Thymus (tissue), 11 donors: ENCODE data around the gene MGST2. TPM values are rescaled to one million over a fixed set of nuclear protein-coding genes. Genes with fewer than 3 reads are reported as not detected.

Experiments used
- DNase-seq, 9 donors: peaks; one replicate each; pipeline ENCODE4 v3.0.0-alpha.2; 2013; ENCODE audit warnings: low spot score in 9 of 9, low read depth in 6 of 9, missing footprints in 1 of 9
- H3K27ac ChIP-seq, 2 donors: one replicate each; pipeline ENCODE4 v1.5.1; 2013; ENCODE audit warnings: control low read depth in 1 of 2, low read depth in 1 of 2, low read length in 1 of 2, mild to moderate bottlenecking in 1 of 2, moderate library complexity in 1 of 2
- H3K27me3 ChIP-seq, 2 donors: one replicate each; pipeline ENCODE4 v1.5.1; 2013; ENCODE audit warnings: low read length in 1 of 2; ENCODE audit not compliant: control insufficient read depth in 2 of 2, insufficient read depth in 1 of 2
- H3K36me3 ChIP-seq, 2 donors: one replicate each; pipeline ENCODE4 v1.5.1; 2013; ENCODE audit warnings: low read length in 1 of 2, mild to moderate bottlenecking in 1 of 2, moderate library complexity in 1 of 2; ENCODE audit not compliant: control insufficient read depth in 2 of 2, insufficient read depth in 2 of 2
- H3K4me1 ChIP-seq, 2 donors: one replicate each; pipeline ENCODE4 v1.5.1; 2013; ENCODE audit warnings: low read length in 2 of 2; ENCODE audit not compliant: control insufficient read depth in 2 of 2, insufficient read depth in 2 of 2
- H3K4me3 ChIP-seq, 2 donors: one replicate each; pipeline ENCODE4 v1.5.1; 2013; ENCODE audit warnings: low read length in 2 of 2, control low read depth in 1 of 2, mild to moderate bottlenecking in 1 of 2
- H3K9me3 ChIP-seq, 2 donors: one replicate each; pipeline ENCODE4 v1.5.1; 2013; ENCODE audit warnings: low read length in 1 of 2, mild to moderate bottlenecking in 1 of 2; ENCODE audit not compliant: control insufficient read depth in 2 of 2, insufficient read depth in 1 of 2
- WGBS: extraction: QIAGEN DNeasy Blood & Tissue Kit; methylation state at CpG from one replicate; pipeline ENCODE4 v1.1.7; 2013; 5-methylcytosine and 5-hydroxymethylcytosine counted together
- polyA plus RNA-seq: library from polyadenylated mRNA; stranded (reverse); fragments of 200-250 nt; gene quantifications from one replicate; pipeline ENCODE4 v1.2.3, GENCODE V29; 2013
- total RNA-seq: library from RNA; stranded (reverse); fragments of 120-200 nt; gene quantifications from one replicate; pipeline ENCODE4 v1.2.4, GENCODE V29; 2013
- donor health status: healthy.

Gene MGST2
- total and polyA plus RNA-seq, 2 donors = 38.4 to 88.2 TPM

DNA sequence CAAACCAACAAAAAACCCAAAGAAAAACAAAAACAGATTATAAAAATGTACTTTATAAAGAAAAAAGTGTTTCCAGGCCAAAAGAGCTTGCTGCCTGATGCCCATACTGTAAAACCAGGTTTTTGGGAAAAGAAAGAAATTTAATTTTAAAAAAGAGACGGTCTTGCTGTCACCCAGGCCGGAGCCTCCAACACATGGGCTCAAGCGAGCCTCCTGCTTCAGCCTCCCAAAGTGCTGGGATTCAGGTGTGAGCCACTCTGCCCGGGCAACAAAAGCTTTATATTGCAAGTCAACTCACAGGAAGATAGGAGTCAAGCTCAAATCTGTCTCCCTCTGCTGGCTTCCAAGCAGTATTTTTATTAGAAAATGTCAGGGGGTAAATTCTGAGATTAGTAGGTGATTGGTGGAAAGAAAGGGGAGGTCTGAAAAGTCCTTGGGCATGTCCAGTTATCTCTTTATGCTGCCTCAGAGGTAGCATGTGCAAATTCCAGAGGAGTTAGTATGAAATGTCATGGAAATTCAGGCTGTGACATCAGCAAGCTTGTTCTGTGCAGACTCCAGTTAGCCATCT lies 39.4 kb downstream of the MGST2 start:
- DNase-seq = no peak
- H3K27ac ChIP-seq = no peak overlapping the region
- no peaks in the 10 kb centered on the region for H3K4me1 ChIP-seq
- H3K9me3 ChIP-seq = peaks cover 0 to 4% of the 10 kb centered on the region in 2 donors
- no peaks in the 10 kb centered on the region for H3K27me3 ChIP-seq
- H3K4me3 ChIP-seq = no peak overlapping the region
- WGBS = 95% methylated on average over 4 of the region's 4 CpGs
- peaks cover 0 to 15% of the 10 kb centered on the region in 2 donors for H3K36me3 ChIP-seq

DNA sequence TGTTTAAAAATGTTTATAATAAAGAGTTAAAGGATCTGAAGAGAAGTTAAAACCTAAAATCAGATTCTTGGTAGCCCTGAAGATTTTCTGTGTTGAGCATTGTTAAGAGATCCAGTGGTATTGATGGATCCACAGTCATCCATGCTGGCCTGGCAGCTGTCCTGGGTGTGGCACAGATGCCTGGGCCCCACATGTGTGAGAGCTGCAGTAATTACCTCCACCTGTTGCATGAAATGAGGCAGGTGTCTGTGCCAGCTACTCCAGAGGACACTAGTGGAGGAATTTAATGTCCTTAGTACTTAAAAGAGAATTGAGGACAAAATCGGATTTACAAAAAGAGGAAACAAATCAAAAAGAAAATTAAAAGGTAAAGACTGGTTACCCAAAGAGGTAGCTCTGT lies 44.0 kb downstream of the MGST2 start:
- no peak overlapping the region for H3K27ac ChIP-seq
- 94% methylated on average over 1 of the region's 1 CpG for WGBS
- peaks cover 0 to 1% of the 10 kb centered on the region in 2 donors for H3K36me3 ChIP-seq
- H3K9me3 ChIP-seq = peaks cover 0 to 4% of the 10 kb centered on the region in 2 donors
- H3K27me3 ChIP-seq = no peaks in the 10 kb centered on the region
- H3K4me1 ChIP-seq = no peaks in the 10 kb centered on the region
- no peak overlapping the region for H3K4me3 ChIP-seq
- DNase-seq = no peak

DNA sequence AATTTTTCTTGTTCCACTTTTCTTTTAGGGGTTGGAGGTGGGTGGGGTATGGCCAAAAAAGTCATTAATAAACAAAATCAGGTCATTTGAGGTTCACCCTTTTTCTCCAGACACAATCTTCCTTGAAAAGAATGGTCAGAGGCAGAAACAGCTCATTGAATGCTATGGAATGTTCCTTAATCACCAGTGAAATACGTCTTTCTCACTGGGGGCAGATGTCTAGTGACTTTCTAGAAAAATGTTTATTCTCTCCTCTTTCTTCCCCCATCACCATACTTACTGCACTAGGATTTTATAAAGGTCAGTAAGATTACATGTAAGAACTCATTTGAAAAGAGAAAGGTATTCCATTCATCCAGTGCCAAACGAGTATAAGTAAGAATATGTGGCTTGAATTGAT lies 44.5 kb downstream of the MGST2 start:
- H3K27me3 ChIP-seq = no peaks in the 10 kb centered on the region
- no peak for DNase-seq
- peaks cover 0 to 4% of the 10 kb centered on the region in 2 donors for H3K36me3 ChIP-seq
- 98% methylated on average over 2 of the region's 2 CpGs for WGBS
- no peaks in the 10 kb centered on the region for H3K4me1 ChIP-seq
- H3K27ac ChIP-seq = no peak overlapping the region
- H3K4me3 ChIP-seq = no peak overlapping the region
- peaks cover 0 to 4% of the 10 kb centered on the region in 2 donors for H3K9me3 ChIP-seq

DNA sequence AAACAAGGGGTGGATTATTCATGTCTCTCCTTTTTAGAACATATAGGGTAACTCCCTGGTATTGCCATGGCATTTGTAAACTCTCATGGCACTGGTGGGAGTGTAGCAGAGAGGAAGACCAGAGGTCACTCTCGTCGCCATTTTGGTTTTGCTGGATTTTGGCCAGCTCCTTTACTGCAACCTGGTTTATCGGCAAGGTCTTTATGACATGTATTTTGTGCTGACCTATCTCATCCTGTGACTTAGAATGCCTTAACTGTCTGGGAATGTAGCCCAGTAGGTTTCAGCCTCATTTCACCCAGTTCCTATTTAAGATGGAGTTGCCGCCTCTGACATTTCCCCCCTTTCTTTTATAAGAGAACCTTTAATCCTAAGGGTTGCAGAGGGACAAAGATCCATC lies 45.8 kb downstream of the MGST2 start:
- no peak for DNase-seq
- H3K9me3 ChIP-seq = peaks cover 0 to 4% of the 10 kb centered on the region in 2 donors
- no peak overlapping the region for H3K27ac ChIP-seq
- no peaks in the 10 kb centered on the region for H3K27me3 ChIP-seq
- no peak overlapping the region for H3K4me3 ChIP-seq
- 98% methylated on average over 4 of the region's 4 CpGs for WGBS
- H3K4me1 ChIP-seq = no peaks in the 10 kb centered on the region
- peaks cover 0 to 4% of the 10 kb centered on the region in 2 donors for H3K36me3 ChIP-seq

DNA sequence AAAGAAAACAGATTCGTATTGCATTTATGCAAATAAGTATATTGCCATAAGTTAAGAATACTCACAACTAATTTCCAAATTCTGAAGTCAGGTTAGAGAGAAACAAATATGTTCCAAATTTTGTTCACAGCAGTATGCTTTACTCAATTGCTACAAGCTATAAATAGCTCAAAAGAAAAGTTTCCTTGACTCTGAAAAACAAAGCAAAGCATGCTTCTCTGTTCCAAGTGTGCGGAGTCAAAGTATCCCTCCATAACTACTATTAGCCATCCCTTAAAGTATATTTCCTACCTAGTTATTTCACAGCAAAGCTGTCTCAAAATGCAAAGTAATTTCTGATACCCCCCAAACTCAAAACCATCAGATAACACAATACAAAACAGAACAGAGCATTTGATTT lies 47.3 kb downstream of the MGST2 start:
- Histone ChIP-seq H3K27me3 (no peaks in the 10 kb centered on the region), H3K36me3 (peaks cover 0 to 6% of the 10 kb centered on the region in 2 donors), H3K9me3 (peaks cover 0 to 4% of the 10 kb centered on the region in 2 donors), H3K27ac (no peak overlapping the region), H3K4me3 (no peak overlapping the region), H3K4me1 (no peaks in the 10 kb centered on the region)
- over 99% methylated on average over 2 of the region's 2 CpGs for WGBS
- DNase-seq = no peak

DNA sequence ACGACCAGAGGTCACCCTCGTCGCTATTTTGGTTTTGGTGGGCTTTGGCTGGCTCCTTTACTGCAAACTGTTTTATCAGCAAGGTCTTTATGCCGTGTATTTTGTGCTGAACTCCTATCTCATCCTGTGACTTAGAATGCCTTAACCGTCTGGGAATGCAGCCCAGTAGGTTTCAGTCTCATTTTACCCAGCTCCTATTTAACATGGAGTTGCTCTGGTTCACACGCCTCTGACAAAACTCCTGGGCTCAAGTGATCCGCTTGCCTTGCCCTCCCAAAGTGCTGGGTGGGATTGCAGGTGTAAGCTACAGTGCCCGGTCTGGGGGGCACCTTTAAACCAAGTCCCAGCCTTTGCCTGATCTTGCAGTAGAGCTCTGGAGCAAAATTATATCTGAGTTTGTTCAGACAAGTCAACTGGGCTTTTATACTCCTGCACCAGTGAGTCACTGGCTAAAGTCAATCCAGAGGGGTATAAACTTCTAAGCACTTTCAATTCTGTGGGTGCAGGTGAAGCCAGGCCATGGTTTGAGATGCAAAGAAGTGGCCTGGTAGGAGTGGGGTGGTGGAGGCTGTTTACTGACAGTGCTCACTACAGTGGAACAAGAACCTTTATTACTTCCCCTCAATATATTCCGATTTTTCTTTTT lies 50.2 kb downstream of the MGST2 start:
- no peaks in the 10 kb centered on the region for H3K9me3 ChIP-seq
- no peak overlapping the region for H3K27ac ChIP-seq
- no peaks in the 10 kb centered on the region for H3K27me3 ChIP-seq
- peaks cover 17 to 24% of the 10 kb centered on the region in 2 donors for H3K36me3 ChIP-seq
- no peak for DNase-seq
- no peaks in the 10 kb centered on the region for H3K4me1 ChIP-seq
- 97% methylated on average over 9 of the region's 9 CpGs for WGBS
- no peak overlapping the region for H3K4me3 ChIP-seq

DNA sequence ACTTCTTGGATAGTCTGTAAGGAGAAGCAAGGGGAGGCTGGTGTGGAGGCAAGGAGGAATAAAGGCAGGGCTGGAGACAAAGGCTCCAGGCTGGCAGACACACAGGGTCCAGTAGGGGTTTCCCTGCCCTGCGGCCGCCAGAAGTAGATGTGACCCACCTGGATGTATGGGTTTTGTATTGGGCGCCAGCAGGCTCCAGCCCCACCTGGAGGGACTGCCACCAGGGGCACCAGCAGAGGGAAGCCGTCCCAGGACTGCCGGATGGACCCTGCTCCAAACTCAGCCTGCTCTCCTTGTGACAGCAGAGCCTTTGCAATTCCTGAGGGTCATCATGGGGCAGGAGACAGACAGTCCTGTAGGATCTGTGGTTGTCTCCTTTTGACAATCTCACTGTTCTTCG lies 52.7 kb downstream of the MGST2 start:
- WGBS = 97% methylated on average over 6 of the region's 6 CpGs
- Histone ChIP-seq H3K27ac (no peak overlapping the region), H3K4me1 (no peaks in the 10 kb centered on the region), H3K27me3 (no peaks in the 10 kb centered on the region), H3K9me3 (no peaks in the 10 kb centered on the region), H3K36me3 (peaks cover 17 to 24% of the 10 kb centered on the region in 2 donors), H3K4me3 (no peak overlapping the region)
- no peak for DNase-seq

DNA sequence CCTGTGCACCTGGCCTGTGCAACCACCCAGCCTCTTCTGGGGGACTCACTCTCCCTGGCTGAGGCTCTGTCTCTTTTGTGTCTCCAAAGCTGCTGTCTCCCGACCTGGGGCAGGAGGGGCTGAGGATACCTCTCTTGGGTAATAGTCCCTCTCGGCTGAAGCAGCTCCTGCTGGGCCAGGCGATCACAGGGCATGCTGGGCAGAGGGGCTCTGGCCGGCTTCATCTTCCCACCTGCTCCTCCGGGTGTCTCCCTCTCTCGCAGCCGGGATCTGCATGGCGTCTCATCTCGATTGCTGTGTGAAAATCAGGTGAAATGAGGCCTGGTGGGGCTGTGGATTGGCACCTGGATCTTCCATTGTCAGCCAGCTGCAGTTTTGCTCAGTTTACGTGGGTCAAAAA lies 53.2 kb downstream of the MGST2 start:
- H3K4me1 ChIP-seq = no peaks in the 10 kb centered on the region
- H3K27me3 ChIP-seq = no peaks in the 10 kb centered on the region
- H3K9me3 ChIP-seq = no peaks in the 10 kb centered on the region
- WGBS = 95% methylated on average over 10 of the region's 10 CpGs
- no peak for DNase-seq
- peaks cover 17 to 24% of the 10 kb centered on the region in 2 donors for H3K36me3 ChIP-seq
- H3K4me3 ChIP-seq = no peak overlapping the region
- H3K27ac ChIP-seq = no peak overlapping the region

DNA sequence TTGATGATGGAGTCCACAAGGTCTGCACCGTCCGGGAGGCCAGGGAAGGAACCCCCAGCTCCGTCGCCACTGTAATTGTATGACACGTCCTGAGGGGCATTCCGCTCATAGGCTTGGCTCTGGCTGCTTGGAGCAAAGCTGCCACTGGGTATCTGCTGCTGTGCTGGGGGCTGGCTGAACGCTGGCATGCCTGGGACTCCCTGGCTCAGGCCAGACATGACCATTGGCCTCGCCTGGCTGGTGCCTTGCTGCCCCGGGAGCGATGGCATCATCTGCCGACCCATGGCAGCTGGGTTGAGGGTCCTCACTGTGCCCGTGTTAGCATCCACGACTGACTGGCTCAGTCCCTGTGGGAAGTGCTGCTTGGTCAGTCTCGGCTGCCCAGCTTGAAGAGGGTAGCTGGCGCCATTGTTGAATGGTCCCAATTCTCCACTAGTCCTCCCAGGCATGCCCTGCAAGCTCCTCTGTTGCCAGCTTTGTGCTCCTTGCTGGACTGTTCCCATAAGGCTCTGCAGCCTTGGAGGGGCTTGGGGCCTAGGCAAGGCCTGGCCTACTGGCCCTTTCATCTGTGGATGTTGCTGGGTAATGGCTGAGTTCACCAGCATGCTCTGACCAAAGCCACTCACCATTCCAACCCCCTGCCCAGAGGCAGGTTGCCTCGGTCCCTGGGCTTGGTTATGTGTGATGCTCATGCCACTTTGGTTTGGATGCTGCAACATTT lies 53.9 kb downstream of the MGST2 start:
- 97% methylated on average over 16 of the region's 16 CpGs for WGBS
- no peak for DNase-seq
- H3K36me3 ChIP-seq = peaks cover 17 to 27% of the 10 kb centered on the region in 2 donors

More for the DNA sequence above, 53.9 kb downstream of the MGST2 start:
- no peaks in the 10 kb centered on the region for H3K27me3 ChIP-seq
- H3K27ac ChIP-seq = no peak overlapping the region
- H3K4me3 ChIP-seq = no peak overlapping the region
- H3K4me1 ChIP-seq = no peaks in the 10 kb centered on the region
- no peaks in the 10 kb centered on the region for H3K9me3 ChIP-seq
